ENCODE data around the gene KRTAP10-10.

DNA sequence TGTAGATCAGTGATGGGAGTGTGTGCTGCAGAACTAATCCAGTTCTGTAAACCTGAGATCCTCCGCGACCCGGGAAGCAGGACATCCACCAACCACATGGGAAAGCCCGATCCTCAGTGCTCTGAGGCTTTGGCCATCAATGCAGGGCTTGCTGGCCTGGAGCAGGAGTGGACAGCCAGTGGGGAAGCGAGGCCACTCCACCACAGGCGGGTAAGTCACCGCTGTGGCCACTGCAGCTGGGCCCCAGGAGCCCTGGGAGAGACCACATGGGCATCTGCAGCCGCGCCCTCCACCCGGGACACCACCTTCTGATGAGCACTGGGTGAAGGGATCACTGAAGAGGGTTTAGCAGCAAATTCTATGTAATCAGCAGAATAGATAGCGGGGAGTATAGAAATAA is 44.0 kb downstream of the KRTAP10-10 start:
- TF ChIP-seq, protein P1, sequence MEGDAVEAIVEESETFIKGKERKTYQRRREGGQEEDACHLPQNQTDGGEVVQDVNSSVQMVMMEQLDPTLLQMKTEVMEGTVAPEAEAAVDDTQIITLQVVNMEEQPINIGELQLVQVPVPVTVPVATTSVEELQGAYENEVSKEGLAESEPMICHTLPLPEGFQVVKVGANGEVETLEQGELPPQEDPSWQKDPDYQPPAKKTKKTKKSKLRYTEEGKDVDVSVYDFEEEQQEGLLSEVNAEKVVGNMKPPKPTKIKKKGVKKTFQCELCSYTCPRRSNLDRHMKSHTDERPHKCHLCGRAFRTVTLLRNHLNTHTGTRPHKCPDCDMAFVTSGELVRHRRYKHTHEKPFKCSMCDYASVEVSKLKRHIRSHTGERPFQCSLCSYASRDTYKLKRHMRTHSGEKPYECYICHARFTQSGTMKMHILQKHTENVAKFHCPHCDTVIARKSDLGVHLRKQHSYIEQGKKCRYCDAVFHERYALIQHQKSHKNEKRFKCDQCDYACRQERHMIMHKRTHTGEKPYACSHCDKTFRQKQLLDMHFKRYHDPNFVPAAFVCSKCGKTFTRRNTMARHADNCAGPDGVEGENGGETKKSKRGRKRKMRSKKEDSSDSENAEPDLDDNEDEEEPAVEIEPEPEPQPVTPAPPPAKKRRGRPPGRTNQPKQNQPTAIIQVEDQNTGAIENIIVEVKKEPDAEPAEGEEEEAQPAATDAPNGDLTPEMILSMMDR (IDR thresholded peaks at IDR 0.05): no peak
- TF ChIP-seq EZH2 (IDR thresholded peaks at IDR 0.05; ENCODE audit: borderline replicate concordance, insufficient read depth, low read depth, low read length, poor library complexity, severe bottlenecking): no peak

All from B cell (primary cell).